GDM1 (cell line): ENCODE results near the gene CAMK2N2.
A peak's percentile ranks its signal among the peaks of the same experiment; 100 is the strongest.

Experiments
- DNase-seq: peaks from one replicate; lab custom pipeline; 2025; lab: John Stamatoyannopoulos, UW

CAMK2N2 gene

DNA sequence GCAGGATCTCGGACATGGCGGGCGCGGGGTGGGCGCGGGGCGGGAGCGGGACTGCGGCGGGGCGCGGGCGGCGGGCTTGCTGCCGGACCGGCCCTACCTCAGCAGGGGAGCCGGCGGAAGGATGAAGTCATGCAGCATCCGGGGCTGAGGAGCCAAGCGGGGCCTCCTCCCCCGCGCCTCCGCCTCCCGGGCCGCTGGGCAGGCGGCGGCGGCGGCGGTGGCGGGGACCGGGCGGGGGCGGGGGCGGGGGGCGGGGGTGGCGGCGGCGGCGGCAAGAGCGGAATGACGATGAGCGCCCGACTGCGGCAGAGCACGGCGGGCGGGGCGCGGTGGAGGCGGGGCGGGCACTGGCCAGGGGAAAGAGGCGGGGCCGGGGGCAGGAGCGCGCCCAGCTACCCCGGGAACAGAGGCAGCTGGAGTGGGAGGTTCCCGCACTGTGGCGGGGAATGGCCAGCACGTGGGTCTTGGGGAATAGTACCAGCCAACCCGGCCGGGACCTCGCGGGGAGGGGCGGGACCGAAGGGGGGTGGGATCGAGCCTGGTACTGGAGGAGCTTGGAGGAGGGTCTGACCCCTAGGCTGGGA lies at the start of gene CAMK2N2:
TSS of gene CAMK2N2 (minus strand) at position 284 of the 584 bp plus-strand sequence. CDS start at position 16, 268 bp downstream.
- no peak for DNase-seq

DNA sequence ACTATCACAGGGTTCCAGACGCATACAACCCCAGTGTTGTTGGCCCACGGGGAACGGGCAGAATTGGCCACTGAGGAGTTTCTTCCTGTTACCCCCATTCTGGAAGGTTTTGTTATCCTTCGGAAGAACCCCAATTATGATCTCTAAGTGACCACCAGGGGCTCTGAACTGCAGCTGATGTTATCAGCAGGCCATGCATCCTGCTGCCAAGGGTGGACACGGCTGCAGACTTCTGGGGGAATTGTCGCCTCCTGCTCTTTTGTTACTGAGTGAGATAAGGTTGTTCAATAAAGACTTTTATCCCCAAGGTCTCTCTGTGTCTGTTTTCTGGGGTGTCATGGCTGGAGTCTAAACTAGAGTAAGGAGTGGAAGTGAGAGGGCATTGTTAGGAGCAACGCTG lies 47.4 kb upstream of the CAMK2N2 start:
- DNase-seq: no peak

DNA sequence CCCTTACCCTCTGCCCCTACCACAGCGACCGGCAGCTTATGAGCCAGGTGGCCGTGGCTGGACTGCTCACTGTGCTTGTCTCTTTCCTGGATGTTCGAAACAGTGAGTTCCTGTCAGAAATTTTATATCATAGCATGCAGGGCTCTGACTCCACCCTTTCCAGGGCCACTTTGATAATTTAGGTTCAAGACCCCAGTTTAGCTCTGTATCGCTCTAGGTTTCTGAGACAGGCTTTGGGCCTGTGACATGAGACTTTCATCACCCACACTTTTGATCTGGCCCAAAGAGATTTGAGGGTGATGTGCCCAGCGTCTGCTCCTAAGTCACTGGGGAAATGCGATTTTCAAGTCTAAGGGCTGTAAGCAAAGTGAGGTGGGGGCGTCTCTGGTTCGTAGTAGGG lies 46.6 kb upstream of the CAMK2N2 start:
- DNase-seq: no peak

DNA sequence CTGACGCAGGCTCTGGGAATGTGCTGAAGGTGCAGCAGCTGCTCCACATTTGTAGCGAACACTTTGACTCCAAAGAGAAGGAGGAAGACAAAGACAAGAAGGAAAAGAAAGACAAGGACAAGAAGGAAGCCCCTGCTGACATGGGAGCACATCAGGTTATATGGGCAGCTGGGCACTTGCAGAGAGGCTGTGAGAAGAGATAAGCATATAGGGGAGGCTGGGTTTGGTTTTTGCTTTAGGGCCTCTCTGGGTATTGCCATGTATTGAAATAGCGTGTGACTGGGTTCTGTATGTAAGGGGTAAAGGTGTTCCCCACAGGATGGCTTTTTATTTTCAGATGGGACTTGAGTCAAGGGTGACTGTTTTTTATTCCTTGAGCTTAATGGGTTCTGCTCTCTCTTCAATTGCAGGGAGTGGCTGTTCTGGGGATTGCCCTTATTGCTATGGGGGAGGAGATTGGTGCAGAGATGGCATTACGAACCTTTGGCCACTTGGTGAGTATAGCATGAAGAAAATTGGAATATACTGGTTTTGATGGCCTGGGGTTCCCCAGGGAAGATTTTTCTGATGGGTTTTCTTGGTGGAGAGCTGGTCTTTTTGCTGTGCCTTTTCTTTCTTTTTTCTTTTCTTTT lies 45.1 kb upstream of the CAMK2N2 start:
- no peak for DNase-seq

DNA sequence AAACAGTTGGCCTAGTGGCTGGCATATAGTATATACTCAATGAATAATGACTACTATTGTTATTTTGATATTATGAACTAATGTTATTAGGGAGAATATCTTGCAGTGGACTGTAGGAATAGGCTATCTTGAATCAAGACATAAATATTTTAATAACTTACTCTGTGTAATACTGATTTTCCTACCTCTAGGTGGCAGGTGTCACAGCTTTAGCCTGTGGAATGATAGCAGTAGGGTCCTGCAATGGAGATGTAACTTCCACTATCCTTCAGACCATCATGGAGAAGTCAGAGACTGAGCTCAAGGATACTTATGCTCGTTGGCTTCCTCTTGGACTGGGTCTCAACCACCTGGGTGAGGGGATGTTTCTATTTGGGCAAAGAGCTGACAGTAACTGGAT lies 44.2 kb upstream of the CAMK2N2 start:
- no peak for DNase-seq

DNA sequence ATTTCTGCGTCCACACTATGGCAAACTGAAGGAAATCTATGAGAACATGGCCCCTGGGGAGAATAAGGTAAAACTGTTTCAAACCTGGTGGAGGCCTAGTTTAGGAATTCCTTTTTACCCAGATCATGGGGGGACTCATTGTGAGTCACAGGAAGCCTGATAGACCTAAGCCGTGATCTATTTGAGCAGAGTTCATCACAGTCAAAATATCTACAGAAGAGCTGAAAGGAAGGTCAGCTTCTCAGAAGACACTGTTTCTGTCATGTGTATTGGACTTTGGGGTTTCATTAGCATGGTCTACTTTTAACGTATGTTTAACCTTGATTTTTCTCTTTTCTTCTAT lies 39.0 kb upstream of the CAMK2N2 start:
- DNase-seq: no peak

DNA sequence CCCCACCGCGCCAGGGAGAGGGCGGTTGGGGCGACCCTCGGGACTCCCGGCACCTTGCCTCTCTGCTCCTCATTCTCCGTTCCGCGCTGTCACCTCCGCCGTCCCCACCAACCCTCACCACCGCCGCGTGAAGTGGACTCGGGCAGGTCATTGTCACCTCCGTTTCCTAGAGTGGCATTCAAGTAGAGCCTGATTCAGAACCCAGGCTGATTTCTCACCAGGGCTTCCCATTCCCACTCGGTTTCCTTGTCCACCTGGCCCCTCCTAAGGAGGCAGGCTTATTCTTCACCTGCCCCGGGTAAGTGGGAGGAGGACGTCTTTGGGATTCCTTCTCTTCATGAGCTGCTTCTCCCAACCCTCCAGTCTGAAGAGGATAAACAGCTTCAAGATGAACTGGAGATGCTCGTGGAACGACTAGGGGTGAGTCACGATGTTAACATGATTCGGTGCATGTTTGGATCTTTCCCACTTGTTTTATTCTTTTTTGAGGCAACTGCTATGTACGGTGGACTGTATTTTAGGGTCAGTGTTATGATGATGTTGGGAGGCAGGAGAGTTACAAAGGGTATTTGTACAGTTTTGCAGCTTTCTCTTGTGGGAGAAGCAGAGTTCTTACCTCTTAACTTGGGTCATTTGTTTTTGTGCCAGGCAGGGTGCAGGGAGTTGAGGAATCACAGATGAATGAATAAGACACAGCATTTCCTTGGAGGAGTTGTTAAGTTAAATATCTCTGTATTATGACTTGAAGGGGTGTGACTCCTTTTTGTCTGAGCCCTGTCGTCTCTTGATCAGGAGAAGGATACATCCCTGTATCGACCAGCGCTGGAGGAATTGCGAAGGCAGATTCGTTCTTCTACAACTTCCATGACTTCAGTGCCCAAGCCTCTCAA lies 38.4 kb upstream of the CAMK2N2 start:
- DNase-seq: no peak

DNA sequence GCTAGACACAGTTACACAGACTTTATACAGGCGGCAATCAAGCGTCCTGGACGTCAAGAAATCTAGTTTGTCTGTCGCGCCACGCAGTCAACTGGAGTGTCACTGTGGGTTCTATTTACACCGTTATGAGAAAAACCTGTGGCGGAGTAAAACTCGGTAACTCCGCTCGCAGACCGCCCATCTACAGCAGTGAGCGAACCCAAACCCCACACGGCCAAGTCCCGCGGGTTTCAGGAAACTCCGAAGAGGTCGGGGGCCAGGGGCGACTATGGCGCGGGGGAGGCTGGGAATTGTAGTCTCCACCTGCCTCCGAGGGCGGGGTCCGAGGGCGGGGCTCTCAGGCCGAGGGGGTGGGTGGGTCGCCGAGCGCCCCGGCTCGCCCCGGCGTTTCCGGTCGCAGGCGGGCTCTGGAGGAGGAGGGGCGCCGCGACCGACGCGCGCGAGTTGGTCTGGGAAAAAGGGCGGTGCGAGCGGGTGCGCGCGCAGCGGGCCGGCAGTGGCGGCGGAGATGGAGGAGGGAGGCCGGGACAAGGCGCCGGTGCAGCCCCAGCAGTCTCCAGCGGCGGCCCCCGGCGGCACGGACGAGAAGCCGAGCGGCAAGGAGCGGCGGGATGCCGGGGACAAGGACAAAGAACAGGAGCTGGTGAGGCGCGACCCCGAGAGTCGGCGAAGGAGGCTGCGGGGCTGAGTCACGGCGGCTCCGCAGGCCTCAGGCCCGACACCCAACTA lies 37.6 kb upstream of the CAMK2N2 start, which contains the start of gene PSMD2:
TSS of gene PSMD2 (plus strand) at position 483 of the 729 bp plus-strand sequence. CDS start at position 509, 26 bp downstream.
- DNase-seq: peak; percentile 94

DNA sequence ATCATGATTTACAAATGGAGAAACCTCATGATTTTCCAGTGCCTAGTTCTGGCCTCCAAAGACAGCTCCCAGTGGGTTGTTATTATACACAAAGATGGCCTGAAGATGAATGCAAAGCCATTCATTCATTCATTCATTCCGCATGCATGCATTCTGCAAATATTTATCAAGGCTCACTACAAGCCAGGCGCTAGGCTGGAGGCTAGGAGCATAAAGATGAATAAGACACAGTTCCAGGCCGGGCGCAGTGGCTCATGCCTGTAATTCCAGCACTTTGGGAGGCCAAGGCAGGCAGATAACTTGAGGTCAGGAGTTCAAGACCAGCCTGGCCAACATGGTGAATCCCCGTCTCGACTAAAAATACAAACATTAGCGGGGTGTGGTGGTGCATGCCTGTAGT lies 35.3 kb upstream of the CAMK2N2 start:
- DNase-seq: no peak

DNA sequence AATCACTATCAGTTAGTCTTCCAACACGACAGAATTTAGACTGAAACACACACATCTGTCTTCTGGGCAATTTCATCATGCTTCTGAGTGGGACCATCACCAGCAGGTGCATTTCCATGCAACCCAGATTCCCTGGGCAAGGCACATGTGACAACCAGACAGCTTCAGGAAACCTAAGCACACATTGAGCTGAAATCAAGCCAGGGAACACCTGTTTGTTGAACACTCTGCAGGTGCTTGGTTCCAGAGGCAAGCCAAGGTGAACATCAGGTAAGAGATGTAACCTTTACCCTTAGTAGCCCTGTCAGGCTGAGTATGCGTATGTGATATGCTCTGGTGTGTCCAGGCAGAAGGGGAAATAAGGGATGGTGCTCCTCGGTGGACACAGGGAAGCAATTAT lies 34.4 kb upstream of the CAMK2N2 start:
- no peak for DNase-seq

DNA sequence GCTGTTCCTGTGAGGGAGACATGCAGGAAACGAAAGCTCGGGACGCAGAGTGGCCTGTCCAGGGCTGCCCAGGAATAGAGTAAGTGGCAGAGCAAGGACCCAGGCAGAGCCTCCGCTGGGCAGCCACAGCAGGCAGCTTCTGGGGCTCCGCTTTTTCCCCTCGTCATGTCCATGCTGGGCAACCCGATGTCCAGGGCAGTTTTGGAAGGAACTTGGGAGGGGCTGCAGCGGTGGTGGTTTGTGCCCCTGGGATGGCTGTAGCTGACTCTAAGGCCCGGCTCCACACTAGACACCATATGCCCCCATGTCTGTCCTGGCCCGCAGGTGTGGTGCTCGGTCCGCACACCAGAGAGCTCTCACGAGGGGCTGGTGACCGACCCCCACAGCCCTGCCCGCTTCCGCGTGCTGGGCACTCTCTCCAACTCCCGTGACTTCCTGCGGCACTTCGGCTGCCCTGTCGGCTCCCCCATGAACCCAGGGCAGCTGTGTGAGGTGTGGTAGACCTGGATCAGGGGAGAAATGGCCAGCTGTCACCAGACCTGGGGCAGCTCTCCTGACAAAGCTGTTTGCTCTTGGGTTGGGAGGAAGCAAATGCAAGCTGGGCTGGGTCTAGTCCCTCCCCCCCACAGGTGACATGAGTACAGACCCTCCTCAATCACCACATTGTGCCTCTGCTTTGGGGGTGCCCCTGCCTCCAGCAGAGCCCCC lies 30.5 kb upstream of the CAMK2N2 start:
- no peak for DNase-seq

DNA sequence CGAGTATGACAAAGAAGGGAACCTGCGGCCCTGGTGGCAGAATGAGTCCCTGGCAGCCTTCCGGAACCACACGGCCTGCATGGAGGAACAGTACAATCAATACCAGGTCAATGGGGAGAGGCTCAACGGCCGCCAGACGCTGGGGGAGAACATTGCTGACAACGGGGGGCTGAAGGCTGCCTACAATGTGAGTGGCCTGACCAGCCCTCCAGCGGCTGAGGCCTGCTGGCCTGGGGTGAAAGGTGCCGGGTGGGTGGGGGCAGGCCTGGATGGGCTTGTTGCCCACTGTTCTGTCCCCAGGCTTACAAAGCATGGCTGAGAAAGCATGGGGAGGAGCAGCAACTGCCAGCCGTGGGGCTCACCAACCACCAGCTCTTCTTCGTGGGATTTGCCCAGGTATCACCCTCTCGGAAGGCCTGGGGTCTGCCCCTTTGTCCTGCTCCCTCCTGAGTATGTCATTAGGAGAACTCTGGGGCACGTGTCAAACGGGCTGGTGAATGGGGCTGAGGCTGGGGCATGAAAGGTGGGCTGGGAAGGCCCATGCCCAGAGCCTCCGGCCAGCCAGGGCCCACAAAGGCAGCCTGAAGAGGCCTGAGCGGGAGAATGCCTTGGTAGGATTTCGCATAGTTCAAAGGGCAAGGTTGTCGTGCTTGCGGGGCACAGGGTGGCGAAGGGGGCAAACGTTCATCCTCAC lies 29.8 kb upstream of the CAMK2N2 start:
- DNase-seq: no peak

DNA sequence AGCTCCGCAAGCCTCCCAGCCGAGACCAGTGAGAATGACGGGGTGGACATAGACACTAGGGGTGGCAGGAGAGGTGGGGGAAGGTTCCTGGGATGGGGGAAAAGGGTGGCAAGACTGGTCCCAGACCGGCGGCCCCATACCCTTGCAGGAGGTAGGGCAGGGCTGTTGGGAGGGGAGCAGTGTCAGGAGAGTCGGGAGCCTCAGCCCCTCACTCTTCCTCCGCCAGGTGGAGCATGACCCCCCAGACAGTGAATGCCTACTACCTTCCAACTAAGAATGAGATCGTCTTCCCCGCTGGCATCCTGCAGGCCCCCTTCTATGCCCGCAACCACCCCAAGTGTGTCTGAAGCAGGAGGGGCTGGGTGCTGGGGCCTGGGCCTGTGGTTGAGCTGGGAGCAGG lies 29.0 kb upstream of the CAMK2N2 start:
- no peak for DNase-seq

DNA sequence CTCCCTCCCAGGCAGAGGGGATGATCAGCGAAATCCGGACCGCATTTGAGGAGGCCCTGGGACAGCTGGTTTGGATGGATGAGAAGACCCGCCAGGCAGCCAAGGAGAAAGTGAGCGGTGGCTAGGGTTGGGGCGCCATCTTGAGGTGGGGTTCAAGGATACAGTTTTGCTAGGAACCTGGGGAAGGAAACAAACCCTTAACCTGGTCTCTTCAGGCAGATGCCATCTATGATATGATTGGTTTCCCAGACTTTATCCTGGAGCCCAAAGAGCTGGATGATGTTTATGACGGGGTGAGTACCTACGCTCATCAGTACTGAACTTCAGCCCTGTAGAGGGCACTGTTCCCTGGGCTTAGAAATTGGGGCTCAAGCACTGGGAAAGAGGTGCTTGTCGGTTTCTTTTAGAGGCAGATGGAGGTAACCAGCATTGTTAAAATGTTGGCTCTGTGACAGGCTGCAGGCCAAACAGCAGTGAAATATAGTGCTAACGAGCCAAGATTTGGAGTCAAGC lies 28.1 kb upstream of the CAMK2N2 start:
- peak; percentile 33 for DNase-seq

DNA sequence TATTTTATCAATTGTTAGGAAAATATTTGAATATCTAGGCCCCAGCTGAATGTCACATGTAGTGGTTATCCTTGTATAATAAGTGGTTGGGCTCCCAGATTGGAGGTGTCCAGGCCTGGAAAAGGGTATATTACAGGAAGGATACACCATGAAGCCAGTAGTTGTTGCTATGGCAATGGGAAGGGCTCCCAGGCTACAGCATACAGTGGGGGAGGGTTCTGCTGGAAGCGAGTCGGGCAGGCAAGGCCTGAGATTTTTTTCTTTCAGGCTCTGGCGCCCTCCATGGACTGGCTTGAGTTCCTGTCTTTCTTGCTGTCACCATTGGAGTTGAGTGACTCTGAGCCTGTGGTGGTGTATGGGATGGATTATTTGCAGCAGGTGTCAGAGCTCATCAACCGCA lies 23.3 kb upstream of the CAMK2N2 start:
- no peak for DNase-seq

DNA sequence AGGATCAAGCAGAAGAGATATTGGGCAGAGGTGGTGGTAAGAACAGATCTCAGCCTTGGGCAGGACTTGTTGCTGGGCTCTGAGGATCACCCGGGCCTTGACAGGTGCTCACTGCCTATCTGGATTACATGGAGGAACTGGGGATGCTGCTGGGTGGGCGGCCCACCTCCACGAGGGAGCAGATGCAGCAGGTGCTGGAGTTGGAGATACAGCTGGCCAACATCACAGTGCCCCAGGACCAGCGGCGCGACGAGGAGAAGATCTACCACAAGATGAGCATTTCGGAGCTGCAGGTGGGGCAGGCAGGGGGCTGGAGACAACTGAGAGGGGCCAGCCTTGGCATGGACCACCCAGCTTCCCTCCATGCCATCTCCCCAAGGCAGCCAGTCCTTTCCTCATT lies 22.3 kb upstream of the CAMK2N2 start:
- no peak for DNase-seq

DNA sequence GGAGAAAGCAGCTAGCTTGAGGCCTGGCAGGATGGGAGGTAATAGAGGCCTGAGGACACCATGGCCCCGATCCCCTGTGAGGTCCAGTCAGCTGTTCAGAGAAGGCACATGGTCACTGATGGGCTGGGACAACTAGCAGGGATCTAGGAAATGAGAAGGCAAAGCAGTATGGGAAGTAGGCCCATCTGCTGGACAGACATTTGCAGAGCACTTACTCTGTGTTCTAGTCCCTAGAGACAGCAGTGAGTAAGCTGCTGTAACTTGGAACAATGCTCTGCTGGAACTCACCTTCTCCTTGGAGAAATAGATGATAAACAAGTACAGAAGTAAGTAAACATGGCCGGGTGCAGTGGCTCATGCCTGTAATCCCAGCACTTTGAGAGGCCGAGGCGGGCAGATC lies 21.6 kb upstream of the CAMK2N2 start:
- DNase-seq: no peak

DNA sequence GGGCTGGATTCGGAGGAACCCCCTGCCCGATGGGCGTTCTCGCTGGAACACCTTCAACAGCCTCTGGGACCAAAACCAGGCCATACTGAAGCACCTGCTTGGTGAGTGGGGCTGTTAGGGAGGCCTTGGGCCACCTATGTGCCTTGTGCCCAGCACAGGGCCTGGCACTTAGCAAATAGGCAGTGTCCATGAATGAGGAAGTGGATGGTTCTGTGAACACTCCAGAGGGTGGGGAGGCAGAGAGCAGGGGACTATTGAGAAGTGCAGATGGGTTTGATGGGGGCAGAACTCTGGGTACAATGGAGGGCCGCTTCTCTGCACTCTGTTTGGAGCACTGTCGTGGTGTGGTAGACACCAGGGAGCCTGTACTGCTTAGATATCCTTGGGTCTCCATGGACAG lies 16.0 kb upstream of the CAMK2N2 start:
- no peak for DNase-seq

DNA sequence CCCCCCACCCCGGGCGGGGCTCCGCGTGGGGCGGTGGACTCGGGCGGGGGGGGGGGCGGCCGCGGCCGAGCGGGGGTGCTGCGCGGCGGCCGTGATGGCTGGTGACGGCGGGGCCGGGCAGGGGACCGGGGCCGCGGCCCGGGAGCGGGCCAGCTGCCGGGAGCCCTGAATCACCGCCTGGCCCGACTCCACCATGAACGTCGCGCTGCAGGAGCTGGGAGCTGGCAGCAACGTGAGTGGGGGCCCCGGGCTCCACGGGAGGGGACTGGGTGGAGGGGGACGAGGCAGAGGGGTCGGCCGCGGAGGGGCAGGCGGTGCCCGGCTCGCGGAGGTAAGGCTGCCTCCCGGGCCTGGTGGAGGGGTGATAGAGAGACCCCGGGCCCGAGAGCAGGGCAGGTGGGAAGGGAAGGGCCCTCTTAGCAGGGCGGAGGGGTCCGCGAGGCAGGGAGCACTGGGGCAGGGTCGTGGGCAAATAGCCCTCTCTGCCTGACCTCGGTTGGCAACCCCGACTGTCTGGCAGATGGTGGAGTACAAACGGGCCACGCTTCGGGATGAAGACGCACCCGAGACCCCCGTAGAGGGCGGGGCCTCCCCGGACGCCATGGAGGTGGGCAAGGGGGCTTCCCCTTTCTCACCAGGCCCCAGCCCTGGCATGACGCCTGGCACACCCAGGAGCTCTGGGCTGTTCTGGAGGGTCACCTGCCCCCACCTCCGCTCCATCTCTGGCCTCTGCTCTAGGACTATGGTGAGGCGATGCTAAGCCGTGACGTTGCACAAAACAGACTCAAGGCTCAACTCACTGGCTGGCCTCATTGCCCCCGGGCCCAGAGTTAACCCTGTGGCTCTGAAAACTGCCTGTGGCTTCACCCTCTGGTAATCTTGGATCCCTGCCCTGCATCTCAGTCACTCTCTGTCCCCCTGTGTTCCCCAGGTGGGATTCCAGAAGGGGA lies 14.9 kb upstream of the CAMK2N2 start, which contains the start of gene ECE2:
TSS of gene ECE2 (plus strand) at position 62 of the 950 bp plus-strand sequence. CDS start at position 194, 132 bp downstream.
- no peak for DNase-seq

DNA sequence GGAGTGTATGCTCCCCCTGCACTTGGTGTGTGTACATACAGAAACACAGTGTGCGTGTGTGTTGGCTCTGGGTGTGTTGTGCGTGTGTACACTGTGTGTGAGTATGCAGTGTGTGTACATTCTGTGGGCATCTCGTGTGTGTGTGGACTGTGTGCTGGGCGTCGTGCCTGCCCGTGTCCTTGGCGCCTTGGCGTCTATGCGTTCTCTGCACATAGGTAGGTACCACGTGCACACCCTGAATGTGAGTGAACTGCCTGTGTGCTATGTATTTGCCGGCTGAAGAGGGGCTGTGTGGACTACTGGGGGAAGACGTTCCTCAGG lies 14.0 kb upstream of the CAMK2N2 start:
- no peak for DNase-seq
